IPS-20b (cell line): Measurements from ENCODE around the gene OR2T5.
"Not testable (repeated sequence)": the region's sequence is repeated elsewhere in the genome, so short reads cannot be mapped to it uniquely, and the experiment has no call there.

ENCODE experiments used
- H3K27ac ChIP-seq: one replicate; pipeline ENCODE4 v1.5.1; 2013; ENCODE audit warnings: low read length
- H3K27me3 ChIP-seq: 2 replicates; pipeline ENCODE4 v1.6.1; 2013; ENCODE audit warnings: mild to moderate bottlenecking, low read length, inconsistent platforms; ENCODE audit not compliant: insufficient read depth
- H3K36me3 ChIP-seq: 2 replicates; pipeline ENCODE4 v1.6.1; 2013; ENCODE audit warnings: low read depth, mild to moderate bottlenecking, inconsistent platforms, low read length, moderate library complexity; ENCODE audit not compliant: insufficient read depth
- H3K4me1 ChIP-seq: 2 replicates; pipeline ENCODE4 v1.6.1; 2013; ENCODE audit warnings: mild to moderate bottlenecking, control low read depth, inconsistent platforms, low read length, moderate library complexity; ENCODE audit not compliant: insufficient read depth
- H3K4me3 ChIP-seq: 2 replicates; pipeline ENCODE4 v1.5.1; 2013; ENCODE audit warnings: mild to moderate bottlenecking, low read length, inconsistent platforms
- H3K9ac ChIP-seq: 2 replicates; pipeline ENCODE4 v1.6.1; 2013; ENCODE audit warnings: low read depth, mild to moderate bottlenecking, inconsistent platforms, low read length, moderate library complexity
- H3K9me3 ChIP-seq: 2 replicates; pipeline ENCODE4 v1.6.1; 2013; ENCODE audit warnings: mild to moderate bottlenecking, low read depth, low read length, inconsistent platforms; ENCODE audit not compliant: insufficient read depth

OR2T5 gene

DNA sequence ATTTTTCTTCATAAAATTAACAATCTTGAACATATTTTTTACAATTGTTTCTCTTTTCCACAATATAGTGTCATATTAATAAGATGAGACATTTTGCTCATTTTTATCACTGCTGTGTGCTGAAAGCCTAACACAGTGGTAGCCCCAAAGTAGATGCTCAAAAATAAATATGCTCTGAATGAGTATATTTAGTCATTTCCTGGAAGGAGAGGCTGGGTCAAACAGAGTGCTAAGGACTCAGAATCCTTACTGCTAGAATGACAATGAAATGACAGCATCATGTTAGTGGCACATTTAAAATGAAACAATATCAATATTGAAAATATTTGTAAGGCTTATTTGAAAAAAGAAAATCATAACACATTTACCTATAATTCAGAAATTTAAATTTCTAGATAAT, 49.1 kb downstream of the OR2T5 start:
- H3K27me3 ChIP-seq, H3K4me1 ChIP-seq, H3K36me3 ChIP-seq, H3K9me3 ChIP-seq, H3K27ac ChIP-seq, H3K9ac ChIP-seq, H3K4me3 ChIP-seq: not testable (repeated sequence)
